Measurements from ENCODE around the gene ZNF319.

ZNF319 gene

DNA sequence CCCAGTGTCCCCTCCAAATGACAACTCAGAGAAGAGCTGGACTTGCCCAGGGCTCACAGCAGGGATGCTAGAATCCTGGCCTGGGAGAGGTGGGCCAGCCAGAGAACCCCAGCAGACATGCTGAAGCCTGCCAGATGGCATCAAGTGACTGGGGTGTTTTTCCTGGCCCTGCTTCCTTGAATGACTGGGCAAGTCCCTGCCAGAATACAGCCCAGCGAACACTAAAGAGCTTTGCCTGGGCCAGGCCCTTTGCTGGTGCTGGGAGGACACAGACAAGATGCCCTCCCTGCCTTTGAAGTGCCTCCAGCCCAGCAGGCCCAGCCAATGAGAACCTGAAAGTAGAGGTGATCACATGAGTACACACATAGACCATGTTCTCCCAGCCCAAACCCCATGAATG lies 11.5 kb downstream of the ZNF319 start:
- Mint-ChIP-seq H3K27ac (no peak overlapping the region), H3K4me1 (no peaks in the 10 kb centered on the region), H3K36me3 (ENCODE audit: low read depth) (no peaks in the 10 kb centered on the region), H3K27me3 (ENCODE audit: low read depth) (peaks cover 46% of the 10 kb centered on the region), H3K4me3 (no peak overlapping the region), H3K9me3 (no peaks in the 10 kb centered on the region)
- TF ChIP-seq, protein P1, sequence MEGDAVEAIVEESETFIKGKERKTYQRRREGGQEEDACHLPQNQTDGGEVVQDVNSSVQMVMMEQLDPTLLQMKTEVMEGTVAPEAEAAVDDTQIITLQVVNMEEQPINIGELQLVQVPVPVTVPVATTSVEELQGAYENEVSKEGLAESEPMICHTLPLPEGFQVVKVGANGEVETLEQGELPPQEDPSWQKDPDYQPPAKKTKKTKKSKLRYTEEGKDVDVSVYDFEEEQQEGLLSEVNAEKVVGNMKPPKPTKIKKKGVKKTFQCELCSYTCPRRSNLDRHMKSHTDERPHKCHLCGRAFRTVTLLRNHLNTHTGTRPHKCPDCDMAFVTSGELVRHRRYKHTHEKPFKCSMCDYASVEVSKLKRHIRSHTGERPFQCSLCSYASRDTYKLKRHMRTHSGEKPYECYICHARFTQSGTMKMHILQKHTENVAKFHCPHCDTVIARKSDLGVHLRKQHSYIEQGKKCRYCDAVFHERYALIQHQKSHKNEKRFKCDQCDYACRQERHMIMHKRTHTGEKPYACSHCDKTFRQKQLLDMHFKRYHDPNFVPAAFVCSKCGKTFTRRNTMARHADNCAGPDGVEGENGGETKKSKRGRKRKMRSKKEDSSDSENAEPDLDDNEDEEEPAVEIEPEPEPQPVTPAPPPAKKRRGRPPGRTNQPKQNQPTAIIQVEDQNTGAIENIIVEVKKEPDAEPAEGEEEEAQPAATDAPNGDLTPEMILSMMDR (IDR thresholded peaks at IDR 0.05; ENCODE audit: unreplicated experiment in 3 of 3), result no peak

DNA sequence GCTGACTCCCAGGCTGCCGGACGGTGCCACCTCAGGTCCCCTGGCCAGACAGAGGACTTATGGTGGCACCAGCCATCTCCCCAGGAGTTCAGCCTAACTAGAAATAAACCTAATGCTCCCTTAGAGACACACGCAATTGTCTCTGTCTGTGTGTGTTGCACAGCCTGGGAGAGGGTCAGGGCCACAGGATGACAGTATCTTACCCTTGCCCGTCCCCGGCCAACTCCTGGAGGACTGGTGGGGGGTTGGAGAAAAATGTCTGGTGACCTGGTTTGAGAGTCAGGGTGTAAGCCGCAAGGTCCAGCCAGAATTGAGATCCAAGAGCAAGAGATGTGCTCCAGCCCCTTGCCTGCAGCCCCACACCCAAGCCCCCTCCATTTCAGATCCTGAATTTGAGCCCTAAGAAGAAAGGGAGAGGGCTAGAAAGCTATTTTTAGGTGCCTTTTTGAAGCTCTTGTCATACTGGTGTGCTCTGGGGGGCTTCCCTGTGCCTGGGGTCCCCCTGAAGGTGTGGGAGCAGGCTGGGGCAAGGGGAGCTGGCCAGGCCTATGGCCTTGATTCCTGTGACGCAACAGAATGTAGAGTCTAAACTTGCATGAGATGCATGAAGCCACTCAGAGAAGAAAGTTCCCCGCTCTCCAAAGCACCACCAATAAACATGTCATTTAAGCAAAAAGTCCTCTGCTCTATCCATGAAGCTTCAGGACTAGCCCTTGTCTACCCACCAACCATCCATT lies 12.9 kb downstream of the ZNF319 start:
- TF ChIP-seq, protein P1 (IDR thresholded peaks at IDR 0.05; ENCODE audit: unreplicated experiment in 3 of 3), result no peak
- no peaks in the 10 kb centered on the region for H3K36me3 Mint-ChIP-seq (ENCODE audit: low read depth)

DNA sequence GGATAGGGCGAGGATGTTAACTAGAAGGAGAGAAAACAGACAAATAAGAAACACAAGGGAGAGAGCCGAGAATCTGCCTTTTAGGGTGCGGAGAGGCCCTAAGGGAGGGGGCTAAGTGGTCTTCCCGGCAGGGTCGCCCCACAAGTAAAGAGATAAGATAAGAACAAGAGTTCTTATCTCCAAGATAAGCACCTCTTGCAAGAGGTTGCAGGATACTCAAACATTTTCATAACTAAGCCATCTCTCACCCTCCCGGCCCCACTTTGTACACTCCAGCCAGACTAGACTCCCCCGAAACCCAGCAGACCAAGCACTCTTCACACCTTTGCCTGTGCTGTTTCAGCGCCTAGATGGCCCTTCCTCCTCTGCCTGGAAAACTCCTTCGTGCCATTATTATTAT lies 14.3 kb downstream of the ZNF319 start:
- H3K4me3 Mint-ChIP-seq, result peak overlapping the region; percentile 54 to 89 (median 59)
- H3K9me3 Mint-ChIP-seq, result no peaks in the 10 kb centered on the region
- no peak overlapping the region for H3K27ac Mint-ChIP-seq
- no peaks in the 10 kb centered on the region for H3K36me3 Mint-ChIP-seq (ENCODE audit: low read depth)
- TF ChIP-seq, protein P1 (IDR thresholded peaks at IDR 0.05; ENCODE audit: unreplicated experiment in 3 of 3), result no peak
- H3K4me1 Mint-ChIP-seq, result no peaks in the 10 kb centered on the region
- H3K27me3 Mint-ChIP-seq (ENCODE audit: low read depth), result peaks cover 51% of the 10 kb centered on the region

More for the DNA sequence above, 12.9 kb downstream of the ZNF319 start:
- H3K27ac Mint-ChIP-seq, result no peak overlapping the region
- H3K27me3 Mint-ChIP-seq (ENCODE audit: low read depth), result peaks cover 51% of the 10 kb centered on the region
- H3K9me3 Mint-ChIP-seq, result no peaks in the 10 kb centered on the region
- no peak overlapping the region for H3K4me3 Mint-ChIP-seq
- no peaks in the 10 kb centered on the region for H3K4me1 Mint-ChIP-seq

DNA sequence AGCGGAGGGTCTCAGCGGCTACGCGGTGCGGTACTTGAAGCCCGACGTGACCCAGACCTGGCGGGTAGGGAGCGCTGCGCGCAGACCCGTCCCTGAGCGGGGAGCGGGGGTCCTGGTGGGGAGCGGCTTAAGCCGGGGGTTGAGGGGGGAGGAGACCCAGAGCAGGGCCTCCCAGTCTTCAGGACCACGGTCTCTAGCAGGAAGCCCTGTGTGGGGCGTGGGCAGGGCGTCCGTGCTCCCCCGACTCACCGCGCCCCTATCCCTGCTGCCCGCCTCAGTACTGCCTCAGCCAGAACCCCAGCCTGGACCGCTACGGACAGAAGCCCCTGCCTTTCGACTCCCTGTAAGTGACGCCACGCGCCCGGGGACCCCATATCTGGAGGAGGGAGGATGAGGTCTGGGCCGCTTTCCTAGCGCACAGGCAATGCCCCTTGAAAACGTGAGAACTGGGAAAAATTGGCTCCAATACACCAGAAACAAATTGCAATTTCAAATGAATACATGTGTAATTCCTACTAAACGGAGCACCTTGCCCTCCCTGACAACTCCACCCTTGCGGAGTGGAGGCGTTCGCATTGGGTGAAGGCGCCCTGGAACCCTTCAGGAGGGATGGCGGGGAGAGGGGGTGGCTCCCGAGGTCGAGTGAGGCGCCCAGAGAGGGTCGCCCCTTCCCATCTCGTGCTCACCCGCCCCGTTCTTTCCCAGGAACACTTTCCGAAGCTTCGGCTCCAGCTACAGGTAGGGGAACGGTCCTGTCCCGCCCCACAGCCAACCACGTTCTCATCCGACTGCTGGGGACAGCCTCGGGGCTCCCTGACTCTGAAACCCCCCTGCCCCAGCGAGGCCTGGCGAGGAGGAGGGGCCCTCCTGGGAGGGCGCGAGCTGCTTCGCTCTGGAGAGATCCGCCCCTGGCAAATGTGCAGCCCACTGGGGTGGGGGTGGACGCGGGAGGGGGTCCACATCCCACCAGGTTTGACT lies 15.0 kb downstream of the ZNF319 start:
- H3K27me3 Mint-ChIP-seq (ENCODE audit: low read depth), result peaks cover 54% of the 10 kb centered on the region

DNA sequence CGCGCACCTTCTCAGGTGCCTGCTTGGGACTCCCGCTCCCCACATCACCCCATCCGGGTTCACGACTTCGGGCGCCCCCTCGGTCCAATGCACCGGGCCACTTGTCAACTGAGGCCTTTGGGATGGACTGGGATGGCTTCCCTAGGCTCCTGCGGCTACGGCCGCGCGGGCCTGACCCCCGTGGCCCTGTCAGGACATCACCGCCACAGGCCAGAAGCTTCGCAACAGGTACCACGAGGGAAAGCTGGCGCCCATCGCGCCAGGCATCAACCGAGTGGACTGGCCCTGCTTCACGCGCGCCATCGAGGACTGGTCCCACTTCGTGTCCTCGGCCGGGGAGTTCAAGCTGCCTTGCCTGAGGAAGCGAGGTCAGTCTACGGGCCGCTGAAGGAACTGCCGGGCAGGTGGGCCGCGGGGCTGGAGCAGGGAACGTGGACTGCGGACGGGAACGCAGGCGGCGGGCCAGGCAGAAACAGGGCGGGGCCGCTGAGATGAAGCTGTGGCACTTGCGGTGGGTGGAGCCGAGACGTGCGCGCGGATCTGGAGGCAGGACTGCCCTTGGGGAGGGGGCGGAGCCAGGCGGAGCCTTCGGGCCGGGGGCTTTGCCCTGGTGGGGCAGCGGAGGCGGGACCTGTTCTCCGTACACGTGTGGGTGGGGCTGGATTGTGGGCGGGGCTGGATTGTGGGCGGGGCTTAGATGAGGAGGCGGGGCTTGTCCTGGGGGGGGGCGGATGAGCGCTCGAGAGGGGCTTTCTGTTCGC lies 15.8 kb downstream of the ZNF319 start:
- TF ChIP-seq, protein P1 (IDR thresholded peaks at IDR 0.05; ENCODE audit: unreplicated experiment in 3 of 3), result no peak
- H3K4me3 Mint-ChIP-seq, result peak overlapping the region; percentile 86 to 89 (median 88)
- H3K4me1 Mint-ChIP-seq, result no peaks in the 10 kb centered on the region
- no peaks in the 10 kb centered on the region for H3K36me3 Mint-ChIP-seq (ENCODE audit: low read depth)
- no peaks in the 10 kb centered on the region for H3K9me3 Mint-ChIP-seq
- H3K27me3 Mint-ChIP-seq (ENCODE audit: low read depth), result peaks cover 56% of the 10 kb centered on the region
- H3K27ac Mint-ChIP-seq, result no peak overlapping the region

More for the DNA sequence above, 15.0 kb downstream of the ZNF319 start:
- TF ChIP-seq, protein P1 (IDR thresholded peaks at IDR 0.05; ENCODE audit: unreplicated experiment in 3 of 3), result no peak
- peak overlapping the region; percentile 86 to 89 (median 88) for H3K4me3 Mint-ChIP-seq
- no peaks in the 10 kb centered on the region for H3K4me1 Mint-ChIP-seq
- H3K9me3 Mint-ChIP-seq, result no peaks in the 10 kb centered on the region
- H3K36me3 Mint-ChIP-seq (ENCODE audit: low read depth), result no peaks in the 10 kb centered on the region
- no peak overlapping the region for H3K27ac Mint-ChIP-seq

Data from nephron (organoid).